MM.1S (cell line): ENCODE results near the gene PRR18.

ENCODE experiments used
- CTCF ChIP-seq: fragments of 300-600 bp; sonication (generic); IDR thresholded peaks from 2 replicates; pipeline ENCODE4 v1.5.1; 2016; ENCODE audit warnings: antibody characterized with exemption, low read length, mixed read lengths
- EZH2 ChIP-seq: fragments of 300-600 bp; sonication (generic); optimal IDR thresholded peaks from 2 replicates; pipeline ENCODE3; 2017; ENCODE audit warnings: low read depth, mild to moderate bottlenecking, antibody characterized with exemption, low read length, mixed read lengths

- no peak for TF ChIP-seq CTCF
- no peak for TF ChIP-seq EZH2
Observed at GRCh38 chr6:166308769-166309589, 787 bp upstream of the PRR18 start.
